CD4-positive, alpha-beta T cell treated with Interleukin-10 for 1 hour (primary cell): Measurements from ENCODE around the gene TRIM38.
"Not testable (repeated sequence)": the region's sequence is repeated elsewhere in the genome, so short reads cannot be mapped to it uniquely, and the experiment has no call there.

ENCODE experiments used
- DNase-seq: peaks from one replicate; pipeline ENCODE4 v3.0.0-alpha.2; 2020

The TRIM38 gene

DNA sequence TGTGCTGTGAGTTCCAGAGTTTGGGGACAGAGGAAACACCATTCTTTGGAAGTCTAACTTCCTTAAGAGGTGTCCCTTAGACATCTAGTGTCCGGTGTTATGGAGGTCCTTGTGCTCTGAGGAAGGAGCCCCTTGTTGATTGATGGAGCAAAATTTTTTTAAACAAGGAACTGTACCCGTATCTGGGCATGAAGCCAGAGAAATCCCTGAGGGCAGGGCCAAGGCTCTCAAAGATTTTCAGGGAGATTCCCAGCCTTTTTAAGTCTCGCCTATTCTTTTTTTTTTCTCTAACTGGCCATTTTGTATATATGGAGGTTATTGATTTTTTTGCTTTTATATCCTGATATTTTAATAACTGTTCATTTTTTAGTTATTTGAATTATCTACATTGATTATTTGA lies 45.9 kb downstream of the TRIM38 start:
- DNase-seq: no peak

DNA sequence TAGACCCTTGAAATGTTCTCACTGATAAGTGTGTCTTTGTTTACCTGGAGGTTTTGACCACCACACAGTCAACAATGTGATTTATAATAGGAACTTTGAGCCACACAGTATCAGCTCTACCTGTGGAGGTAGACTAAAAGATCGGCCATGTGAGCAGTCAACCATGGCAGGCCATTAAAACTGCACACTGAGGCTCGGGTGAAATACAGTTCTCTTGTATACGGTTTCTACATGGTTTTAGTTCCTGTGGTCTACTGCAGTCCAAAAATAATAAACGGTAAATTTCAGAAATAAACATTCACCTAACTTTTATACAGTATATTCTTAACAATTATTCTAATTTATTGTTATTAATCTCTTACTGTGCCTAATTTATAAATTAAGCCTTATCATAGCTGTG lies 47.2 kb downstream of the TRIM38 start:
- DNase-seq: no peak

DNA sequence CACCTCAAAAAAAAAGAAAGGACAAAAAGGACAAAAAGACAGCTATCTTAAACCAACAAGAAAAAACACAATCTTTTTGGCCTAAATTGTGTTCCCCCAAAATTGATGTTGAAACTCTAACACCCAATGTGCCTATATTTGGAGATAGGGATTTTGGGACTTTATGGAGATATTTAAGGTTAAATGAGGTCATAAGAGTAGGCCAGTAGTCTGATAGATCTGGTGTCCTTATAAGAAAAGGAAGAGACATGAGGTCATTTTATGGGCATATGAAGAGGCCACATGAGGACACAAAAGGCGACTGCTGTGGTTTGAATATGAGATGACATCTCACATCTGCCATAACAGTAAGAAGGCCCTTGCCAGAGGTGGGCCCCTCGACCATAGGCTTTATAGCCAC lies 49.5 kb downstream of the TRIM38 start:
- DNase-seq: no peak

DNA sequence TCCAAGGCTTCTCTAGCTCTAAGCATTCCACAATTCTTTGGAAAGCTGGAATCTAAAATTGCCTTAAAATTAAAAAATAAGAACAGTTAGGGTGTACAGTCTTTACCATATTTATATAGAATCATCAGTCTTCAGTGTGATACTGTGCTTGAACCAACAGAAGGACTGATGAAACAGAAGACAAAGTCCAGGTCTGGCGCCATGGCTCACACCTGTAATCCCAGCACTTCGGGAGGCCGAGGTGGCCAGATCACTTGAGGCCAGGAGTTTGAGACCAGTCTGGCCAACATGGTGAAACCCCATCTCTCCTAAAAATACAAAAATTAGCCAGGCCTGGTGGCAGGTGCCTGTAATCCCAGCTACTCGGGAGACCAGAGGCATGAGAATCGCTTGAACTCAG lies 51.8 kb downstream of the TRIM38 start:
- DNase-seq: not testable (repeated sequence)

DNA sequence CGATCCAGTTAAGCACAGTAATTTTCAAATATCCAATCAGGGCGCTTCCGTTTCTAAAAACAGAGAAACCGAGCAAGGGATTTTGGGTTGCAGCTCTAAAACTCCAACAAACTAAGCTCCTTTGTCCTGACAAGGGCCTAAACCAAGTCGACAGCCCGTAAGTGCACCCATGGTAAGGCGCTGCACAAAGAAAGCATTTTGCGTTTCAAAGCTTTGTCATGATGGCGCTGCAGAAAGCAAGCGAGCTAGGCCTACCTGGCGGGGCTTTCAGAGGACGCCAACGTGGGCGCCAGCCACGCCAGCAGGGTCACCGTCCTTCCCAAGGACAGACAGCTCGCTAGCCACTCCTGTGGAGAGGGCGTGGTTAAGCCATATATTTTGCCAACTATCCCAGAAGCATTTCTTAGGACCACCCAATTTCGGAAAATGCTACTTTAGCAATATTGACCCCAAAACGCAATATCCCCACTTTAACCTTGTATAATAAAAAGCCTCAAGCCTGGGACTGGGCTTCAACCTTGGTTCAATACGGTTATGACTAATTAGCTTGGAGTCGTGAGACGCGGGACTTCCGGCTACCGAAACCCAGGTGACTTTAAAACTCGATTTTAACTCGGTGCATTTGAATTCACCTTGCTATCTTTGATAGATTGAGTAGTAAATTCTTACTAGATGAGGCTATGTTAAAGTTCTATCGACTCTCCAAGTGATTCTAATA lies 53.8 kb downstream of the TRIM38 start:
- DNase-seq: no peak

DNA sequence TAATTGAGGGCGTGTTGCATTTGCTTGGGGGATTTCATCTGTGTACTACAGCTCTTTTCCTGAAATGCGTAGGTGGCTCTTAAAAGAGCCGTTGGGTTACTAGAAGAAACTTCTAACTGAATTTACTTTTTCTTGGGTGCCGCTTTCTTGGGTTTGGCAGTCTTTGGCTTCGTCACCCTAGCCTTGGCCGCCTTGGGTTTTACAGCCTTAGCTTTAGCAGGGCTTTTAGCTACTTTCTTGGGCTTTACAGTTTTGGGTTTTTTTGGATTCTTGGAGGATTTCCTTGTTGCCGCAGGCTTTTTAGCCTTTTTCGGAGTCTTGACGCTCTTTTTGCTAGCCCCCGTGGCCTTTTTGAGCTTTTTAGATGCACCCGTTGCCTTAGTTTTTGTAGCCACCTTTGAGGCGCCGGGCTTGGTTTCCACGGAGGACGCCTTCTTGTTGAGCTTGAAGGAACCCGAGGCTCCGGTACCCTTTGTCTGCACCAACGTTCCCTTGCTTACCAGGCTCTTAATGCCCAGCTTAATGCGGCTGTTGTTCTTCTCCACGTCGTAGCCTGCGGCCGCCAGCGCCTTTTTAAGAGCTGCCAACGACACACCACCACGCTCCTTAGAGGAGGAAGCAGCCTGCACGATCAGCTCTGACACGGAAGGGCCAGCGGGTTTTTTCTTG lies 54.5 kb downstream of the TRIM38 start:
- DNase-seq: no peak

DNA sequence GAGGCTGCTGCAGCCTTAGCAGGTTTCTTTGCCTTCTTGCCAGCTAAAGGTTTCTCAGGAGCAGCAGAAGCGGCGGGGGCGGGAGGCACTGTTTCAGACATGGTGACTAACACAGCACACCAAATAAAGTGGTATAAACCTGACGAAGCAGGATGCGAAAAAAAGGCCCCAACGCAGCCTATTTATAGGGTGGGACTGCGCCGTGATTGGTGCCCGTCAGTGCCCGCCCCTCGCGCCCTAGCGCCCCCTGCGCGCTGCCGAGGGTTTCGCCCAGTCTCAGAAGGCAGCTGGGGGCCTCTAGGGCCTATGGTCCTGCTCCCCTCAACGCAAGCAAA lies 55.0 kb downstream of the TRIM38 start:
- peak; percentile 80 for DNase-seq

DNA sequence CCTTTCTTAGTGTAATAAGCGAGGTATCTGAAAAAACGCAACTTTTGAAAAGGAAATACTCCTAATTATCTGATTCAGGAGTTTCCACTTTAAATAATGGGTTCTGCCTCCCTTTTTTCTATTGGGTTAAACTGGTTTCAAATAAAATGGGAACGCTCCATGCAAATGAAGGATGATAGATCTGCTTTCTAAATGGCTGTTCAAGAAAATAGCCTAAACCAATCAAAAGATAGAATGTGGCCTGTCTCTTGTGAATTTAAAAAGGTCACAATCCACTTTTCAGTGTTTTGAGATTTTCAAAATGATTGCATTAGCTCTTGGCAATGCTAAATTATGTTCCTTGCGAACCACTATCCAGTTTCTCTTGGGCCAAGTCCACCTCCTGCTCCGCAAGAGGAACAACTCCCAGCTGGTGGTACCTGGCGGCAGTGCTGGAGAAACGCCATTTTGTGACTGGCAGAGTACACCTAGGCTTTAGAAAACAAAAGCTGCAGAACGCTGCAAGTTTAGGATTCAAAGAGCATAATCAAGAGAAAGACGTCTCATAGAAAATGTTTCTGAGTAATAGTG lies 56.7 kb downstream of the TRIM38 start:
- DNase-seq: no peak

DNA sequence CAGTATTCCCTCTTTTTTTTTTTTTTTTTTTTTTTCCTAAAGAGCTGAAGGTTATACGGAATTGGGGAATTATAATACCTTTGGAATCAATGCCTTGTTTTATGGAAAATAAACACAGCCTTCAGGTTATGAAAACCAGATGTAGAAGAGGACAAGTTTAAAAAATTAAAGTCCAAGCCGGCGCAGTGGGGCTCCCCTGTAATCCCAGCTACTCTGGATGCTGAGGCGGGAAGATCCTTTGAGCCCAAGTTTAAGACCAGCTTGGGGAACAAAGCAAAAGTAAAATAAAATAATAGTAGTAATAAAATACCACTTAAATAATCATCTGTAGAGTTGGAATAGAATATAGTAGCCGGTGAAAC lies 57.3 kb downstream of the TRIM38 start:
- no peak for DNase-seq

DNA sequence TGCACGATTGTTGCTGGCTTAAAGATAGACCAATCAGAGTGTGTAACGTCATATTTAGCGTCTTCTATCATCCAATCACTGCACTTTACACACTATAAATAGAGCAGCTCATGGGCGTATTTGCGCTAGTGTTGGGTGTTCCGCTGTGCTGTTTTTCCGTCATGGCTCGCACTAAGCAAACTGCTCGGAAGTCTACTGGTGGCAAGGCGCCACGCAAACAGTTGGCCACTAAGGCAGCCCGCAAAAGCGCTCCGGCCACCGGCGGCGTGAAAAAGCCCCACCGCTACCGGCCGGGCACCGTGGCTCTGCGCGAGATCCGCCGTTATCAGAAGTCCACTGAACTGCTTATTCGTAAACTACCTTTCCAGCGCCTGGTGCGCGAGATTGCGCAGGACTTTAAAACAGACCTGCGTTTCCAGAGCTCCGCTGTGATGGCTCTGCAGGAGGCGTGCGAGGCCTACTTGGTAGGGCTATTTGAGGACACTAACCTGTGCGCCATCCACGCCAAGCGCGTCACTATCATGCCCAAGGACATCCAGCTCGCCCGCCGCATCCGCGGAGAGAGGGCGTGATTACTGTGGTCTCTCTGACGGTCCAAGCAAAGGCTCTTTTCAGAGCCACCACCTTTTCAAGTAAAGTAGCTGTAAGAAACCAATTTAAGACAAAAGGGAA lies 57.9 kb downstream of the TRIM38 start:
- DNase-seq: peak; percentile 94

DNA sequence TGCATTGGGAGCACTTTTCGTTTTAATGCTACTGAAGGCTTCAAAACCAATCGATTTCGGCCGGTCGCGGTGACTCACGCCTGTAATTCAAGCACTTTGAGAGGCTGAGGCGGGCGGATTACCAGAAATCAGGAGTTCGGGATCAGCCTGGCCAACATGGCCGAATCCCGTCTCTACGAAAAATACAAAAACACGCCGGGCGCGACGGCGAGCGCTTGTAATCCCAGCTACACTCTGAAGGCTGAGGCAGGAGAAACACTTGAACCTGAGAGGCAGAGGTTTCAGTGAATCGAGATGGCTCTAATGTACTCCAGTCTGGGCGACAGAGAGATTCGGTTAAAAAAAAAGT lies 58.4 kb downstream of the TRIM38 start:
- DNase-seq: no peak

DNA sequence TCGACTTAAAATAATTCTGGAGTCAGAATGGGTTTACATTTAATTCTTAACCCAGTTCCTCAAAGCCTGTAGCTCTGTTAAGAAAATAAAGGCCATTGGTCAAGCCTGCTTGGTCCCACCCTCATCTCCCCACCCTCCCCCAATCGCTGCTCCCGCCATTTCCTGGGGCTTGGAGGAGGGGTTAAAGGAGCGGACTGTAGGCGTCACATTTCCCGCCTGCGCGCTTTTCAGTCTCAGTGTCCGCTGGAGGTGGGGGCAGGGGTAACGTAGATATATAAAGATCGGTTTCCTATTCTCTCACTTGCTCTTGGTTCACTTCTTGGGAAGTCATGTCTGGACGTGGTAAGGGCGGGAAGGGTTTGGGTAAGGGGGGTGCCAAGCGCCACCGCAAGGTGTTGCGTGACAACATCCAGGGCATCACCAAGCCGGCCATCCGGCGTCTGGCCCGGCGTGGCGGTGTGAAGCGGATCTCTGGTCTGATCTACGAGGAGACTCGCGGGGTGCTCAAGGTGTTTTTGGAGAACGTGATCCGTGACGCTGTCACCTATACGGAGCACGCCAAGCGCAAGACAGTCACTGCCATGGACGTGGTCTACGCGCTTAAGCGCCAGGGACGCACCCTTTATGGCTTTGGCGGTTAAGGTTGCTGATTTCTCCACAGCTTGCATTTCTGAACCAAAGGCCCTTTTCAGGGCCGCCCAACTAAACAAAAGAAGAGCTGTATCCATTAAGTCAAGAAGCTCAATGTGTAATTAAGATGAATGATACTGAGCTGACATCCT lies 58.9 kb downstream of the TRIM38 start:
- peak; percentile 96 for DNase-seq

DNA sequence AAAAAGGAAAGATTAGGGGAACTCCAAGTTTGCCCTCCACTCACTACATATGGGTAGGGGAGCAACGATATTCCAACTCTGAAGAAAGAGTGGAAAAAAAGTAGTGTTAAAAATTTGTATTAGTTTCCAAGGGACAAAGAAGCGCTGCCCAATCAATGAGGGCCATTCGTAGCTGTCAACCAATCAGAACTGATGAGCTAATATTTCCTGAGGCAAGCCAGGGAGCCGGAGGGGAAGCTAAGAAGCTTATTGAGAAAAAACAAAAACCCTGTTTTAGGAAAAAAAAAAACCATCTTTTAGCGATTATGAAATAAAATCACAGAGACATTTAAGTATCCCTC lies 59.5 kb downstream of the TRIM38 start:
- peak; percentile 76 for DNase-seq

DNA sequence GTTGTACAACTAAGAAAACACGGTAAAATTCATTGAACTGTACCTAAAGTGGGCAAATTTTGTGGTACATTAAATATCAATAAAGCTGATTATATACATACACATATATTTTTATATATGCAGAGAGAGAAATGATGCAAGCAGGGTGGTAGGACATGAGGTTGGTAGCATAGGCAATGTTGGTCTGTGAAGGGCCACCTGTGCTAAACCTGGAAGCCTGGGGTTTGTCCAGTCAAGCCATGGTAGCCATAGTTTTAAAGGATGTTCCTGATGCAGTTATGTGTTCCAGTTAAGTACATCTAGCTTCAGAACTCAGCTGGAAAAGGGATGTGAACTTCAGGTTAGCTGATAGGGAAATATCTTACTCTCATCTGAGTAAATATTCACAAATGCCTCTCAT lies 60.1 kb downstream of the TRIM38 start:
- no peak for DNase-seq

DNA sequence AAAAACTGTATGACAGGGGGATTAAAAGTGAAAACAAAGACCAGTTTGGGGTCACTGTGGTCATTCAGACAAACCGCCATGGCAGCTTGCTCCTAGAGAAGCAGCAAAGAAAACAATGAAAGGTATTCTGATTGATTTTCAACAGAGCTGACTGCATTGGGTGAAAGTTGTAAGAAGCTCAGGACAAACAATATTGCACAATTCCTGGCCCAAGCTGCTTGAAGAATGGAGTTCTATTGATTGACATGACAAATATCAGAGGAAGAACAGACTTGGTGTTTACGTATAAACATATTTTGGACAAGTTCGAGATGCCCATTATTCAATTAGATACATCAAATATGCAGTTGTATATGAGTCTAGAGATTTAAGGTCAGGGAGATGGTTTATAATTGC lies 62.0 kb downstream of the TRIM38 start:
- no peak for DNase-seq

DNA sequence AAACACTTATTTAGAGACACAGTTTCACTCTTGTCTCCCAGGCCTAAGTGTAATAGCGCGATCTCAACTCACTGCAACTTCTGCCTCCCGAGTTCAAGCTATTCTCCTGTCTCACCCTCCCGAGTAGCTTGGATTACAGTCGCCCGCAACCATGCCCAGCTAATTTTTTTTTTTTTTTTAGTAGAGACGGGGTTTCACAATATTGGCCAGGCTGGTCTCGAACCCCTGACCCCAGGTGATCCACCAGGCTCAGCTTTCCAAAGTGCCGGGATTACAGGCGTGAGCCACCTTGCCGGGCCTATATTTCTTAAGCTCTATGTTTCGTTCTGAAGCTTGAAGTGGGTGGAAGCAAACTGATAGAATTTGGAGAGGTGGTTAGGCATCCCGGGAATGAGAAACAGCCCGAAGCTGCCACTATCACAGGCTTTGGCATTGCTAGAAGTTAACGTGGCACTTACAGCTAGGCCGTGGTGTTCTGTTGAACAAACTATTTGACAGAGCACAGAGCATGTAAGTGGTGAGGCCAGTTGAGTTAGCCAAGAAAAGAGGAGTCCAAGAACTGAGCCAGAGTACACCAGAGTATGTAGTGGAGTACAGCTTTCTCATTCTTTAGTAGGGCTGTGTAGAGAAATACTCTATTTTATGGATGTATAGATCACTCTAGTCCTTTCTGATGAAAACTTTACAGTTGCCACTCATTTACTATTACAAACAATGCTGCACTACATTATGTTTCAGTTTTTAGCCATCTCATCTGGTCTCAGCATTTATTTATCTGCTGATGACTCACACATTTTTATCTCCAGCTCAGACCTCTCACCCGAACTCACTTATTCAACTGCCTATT lies 62.7 kb downstream of the TRIM38 start:
- no peak for DNase-seq

DNA sequence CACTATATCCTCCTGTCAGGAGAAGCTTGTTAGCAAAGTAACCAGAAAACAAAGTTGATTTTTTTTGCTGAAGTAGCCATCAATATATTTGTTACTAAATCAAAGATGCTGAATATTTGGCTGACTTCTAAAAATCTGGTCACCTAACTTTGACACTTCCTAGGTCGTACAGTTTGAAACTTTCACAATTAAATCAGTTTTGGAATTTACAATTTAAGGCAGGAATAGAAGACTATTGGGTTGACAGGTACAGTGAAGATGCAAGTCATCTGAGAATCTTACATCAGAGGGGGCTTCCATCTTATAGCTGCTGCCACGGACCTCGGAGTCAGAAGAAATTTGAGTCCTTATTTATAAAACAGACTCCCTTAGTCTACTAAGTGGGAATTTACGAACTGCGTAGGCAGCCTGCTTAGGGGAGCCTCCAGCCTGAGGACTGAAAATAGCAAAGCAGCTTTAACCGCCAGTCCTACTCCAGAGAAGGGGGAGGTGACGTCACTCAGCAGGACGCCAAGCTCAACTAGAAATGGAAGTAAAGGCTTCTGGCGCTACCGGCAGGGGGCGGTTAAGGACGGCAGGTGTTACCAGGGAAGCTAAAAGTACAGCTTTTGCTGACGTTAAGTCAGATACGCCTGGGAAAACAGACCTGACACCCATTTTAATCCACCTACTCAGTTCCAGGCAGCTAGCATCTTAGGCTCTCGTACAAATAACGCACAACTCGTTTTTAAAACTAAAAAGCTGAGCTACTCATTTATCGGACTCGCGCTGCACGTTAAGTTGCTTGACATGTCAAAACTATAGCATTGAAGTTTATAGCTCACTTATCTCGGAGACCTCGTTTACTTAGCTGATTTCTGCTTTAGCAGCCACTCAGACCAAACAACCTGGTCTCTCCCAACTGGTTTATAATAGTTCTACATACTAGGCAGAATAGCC lies 63.6 kb downstream of the TRIM38 start:
- DNase-seq: peak; percentile 95

DNA sequence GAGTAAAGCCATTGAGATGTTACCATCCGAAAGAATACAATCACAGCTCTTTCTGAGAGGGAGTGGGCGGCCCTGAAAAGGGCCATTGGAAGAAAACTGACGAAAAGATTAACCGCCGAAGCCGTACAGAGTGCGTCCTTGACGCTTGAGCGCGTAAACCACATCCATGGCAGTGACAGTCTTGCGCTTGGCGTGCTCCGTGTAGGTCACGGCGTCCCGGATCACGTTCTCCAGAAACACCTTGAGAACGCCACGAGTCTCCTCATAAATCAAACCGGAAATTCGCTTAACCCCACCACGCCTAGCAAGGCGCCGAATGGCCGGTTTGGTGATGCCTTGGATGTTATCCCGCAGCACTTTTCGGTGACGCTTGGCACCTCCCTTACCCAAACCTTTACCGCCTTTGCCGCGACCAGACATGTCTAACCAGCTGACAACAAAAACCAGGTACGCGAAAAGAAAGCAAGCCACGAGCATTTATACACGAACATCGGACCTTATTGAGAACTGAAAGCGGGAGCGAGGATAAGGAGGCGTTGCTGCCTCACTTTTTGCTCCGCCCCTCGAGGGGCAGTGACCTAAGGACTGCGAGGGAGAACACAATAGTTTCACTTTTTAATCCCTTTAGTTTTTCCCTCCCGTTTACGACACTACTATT lies 64.4 kb downstream of the TRIM38 start:
- DNase-seq: peak; percentile 98

DNA sequence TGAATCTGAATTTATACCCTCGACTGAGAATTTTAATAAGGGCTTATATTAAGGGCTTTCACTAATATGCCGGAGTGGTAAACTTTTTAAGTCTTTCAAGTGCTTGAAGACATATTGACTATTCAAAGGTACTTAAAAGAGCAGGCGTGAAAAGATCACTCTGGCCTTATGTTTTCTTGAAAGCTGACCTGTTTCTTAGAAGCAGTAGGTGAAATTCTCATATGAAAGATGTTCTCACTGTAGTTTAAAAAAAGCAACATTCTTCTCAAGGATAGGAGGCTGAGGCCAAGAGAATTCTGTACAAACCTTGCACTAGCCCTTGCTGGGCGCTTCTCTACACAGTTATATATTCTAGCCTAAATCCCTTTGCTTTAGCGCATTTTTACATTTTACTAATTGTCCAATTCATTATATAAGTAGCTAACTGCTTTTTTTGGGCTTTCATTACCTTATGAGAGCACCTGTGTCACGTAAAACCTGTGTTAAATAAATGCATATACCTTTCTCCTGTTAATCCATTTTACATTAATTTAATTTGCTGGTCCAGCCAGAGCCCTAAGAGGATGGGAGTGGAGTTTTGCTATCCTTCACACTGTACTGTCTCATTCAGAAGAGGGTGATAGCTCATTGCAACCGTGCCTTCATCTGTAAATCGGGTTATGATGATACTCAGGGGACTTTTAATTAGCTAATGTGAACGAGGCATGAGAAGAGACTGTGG lies 65.0 kb downstream of the TRIM38 start:
- no peak for DNase-seq

DNA sequence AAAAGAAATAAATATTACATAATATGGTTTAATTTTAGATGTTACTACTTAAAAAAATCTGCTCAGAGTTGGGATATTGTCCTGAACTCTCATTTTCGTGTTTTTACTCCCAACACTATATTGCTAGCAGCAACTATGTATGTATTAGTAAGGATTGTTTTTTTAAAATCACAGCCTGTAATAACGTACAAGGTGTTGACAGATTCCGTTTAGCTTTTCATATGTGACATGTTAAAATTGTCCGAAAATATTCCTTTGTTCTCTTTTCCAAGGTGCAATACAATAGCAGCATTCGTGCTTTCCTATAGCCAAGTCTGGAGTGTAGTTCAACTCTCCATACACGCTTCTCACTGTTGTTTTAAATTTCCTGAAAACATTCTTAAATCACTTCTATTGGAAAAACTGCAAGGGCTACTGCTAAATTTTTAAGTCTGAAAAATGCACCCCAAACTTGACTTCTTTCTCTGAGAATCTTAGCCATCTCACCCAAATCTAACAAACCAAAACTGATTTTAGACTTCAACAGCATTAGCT lies 65.7 kb downstream of the TRIM38 start:
- no peak for DNase-seq
